Heart right ventricle (tissue), 16 donors: Measurements from ENCODE around the gene TMEM255B. TPM values are rescaled to one million over a fixed set of nuclear protein-coding genes. Genes with fewer than 3 reads are reported as not detected.
A peak's percentile ranks its signal among the peaks of the same experiment; 100 is the strongest.

ENCODE experiments used
- ATAC-seq, 8 donors: fragments of 200-7000 bp; cut with Tn5 transposase; one replicate each; pipeline ENCODE4 v1.9.1; 2020; ENCODE audit warnings: mild to moderate bottlenecking in 8 of 8, moderate library complexity in 8 of 8, moderate number of reproducible peaks in 1 of 8
- DNase-seq, 2 donors: peaks; one replicate each; pipeline ENCODE4 v3.0.0-alpha.2; 2020
- H3K27ac ChIP-seq, 10 donors: fragments of 200-600 bp; sonication (generic) in 2 of 10; one replicate each; pipeline versions ENCODE4 v1.5.0 to v1.8.0; 2020 to 2022; ENCODE audit warnings: mild to moderate bottlenecking in 3 of 10
- H3K27me3 ChIP-seq, 7 donors: fragments of 200-600 bp; one replicate each; pipeline ENCODE4 v1.8.0; 2021 to 2022; ENCODE audit warnings: mild to moderate bottlenecking in 2 of 7
- H3K36me3 ChIP-seq, 9 donors: fragments of 200-600 bp; sonication (generic) in 1 of 9; one replicate each; pipeline versions ENCODE4 v1.5.0 to v1.8.0; 2020 to 2022; ENCODE audit warnings: mild to moderate bottlenecking in 2 of 9
- H3K4me1 ChIP-seq, 9 donors: fragments of 200-600 bp; sonication (generic) in 1 of 9; one replicate each; pipeline versions ENCODE4 v1.5.0 to v1.8.0; 2020 to 2022; ENCODE audit warnings: mild to moderate bottlenecking in 4 of 9
- H3K4me3 ChIP-seq, 10 donors: fragments of 200-600 bp; sonication (generic) in 2 of 10; one replicate each; pipeline versions ENCODE4 v1.5.0 to v1.8.0; 2020 to 2022; ENCODE audit warnings: mild to moderate bottlenecking in 7 of 10, moderate library complexity in 2 of 10
- H3K9me3 ChIP-seq, 11 donors: fragments of 200-600 bp in 10 of 11; sonication (generic) in 2 of 11; one replicate each; pipeline versions ENCODE4 v1.5.0 to v1.8.0; 2013 to 2022; ENCODE audit warnings: mild to moderate bottlenecking in 2 of 11, control low read depth in 1 of 11, moderate library complexity in 1 of 11
- WGBS, 2 donors: extraction: QIAGEN DNeasy Blood & Tissue Kit; methylation state at CpG; one replicate each; pipeline ENCODE4 v1.1.7; 2013; ENCODE audit warnings: inconsistent platforms in 1 of 2; 5-methylcytosine and 5-hydroxymethylcytosine counted together
- intact Hi-C, 10 donors: fragments of 100-400 bp; cut with DNase I; formaldehyde crosslinking; loops; one replicate each; pipeline versions ENCODE4 v1.11.1 to v1.14.2; 2022
- polyA plus RNA-seq, 2 donors: library from polyadenylated mRNA; stranded (reverse); fragments of 200-250 nt; gene quantifications; one replicate each; pipeline ENCODE4 v1.2.3, GENCODE V29; 2013
- total RNA-seq, 10 donors: library from RNA; stranded (reverse); fragmentation: NEBNext Ultra II Directional in 3 of 10; extraction: Animal tissue kit (Norgen Biotek cat#: 25700) in 3 of 10; gene quantifications; one replicate each; pipeline versions ENCODE4 v1.2.1 to v1.2.4, GENCODE V29; 2021 to 2023
- TF ChIP-seq, protein P1 (sequence below), 9 donors: fragments of 200-600 bp; sonication (generic) in 2 of 9; IDR thresholded peaks; one replicate each; pipeline versions ENCODE4 v1.5.0 to v1.8.0; 2021 to 2022; ENCODE audit warnings: antibody characterized with exemption in 9 of 9, mild to moderate bottlenecking in 5 of 9, moderate library complexity in 1 of 9
- donor health status: Arrhythmogenic right ventricular cardiomyopathy.
- donor health status: ischemic (EF 13 %, LVEDD 7.1; RV severe dilation, severe dysfunction).
- donor health status: healthy with polysubstance abuse.
- donor health status: DM: no; HTN: yes; CAD: no.
- donor health status: DM: no; HTN: no; CAD: no.
- donor health status: ischemic (EF 25% LVEDD 6.9; RV normal size, moderate dysfunction).
- donor health status: ischemic (EF 25% LVEDD 5.7; RV mildly dilated, moderate dysfunction).
- donor health status: healthy.
- donor health status: DM: yes; HTN: yes; CAD: no.
- donor health status: Ischemic cardiomyopathy.
- donor health status: ischemic (EF 35%, LVEDD 5.7; RV mildly dilated, moderate dysfunction).
- donor health status: nonischemic (EF 11% LVEDD 7.7; RV severe dilation, severe dysfunction).
- donor health status: DM: yes; HTN: yes; CAD: no.
- donor health status: PGD.
- donor health status: ischemic (EF 29% LVEDD 5.4; RV normal size, mild dysfunction).
- donor health status: nonischemic (EF 23%, LVEDD 6.1; RV moderate dilation, normal function).

TMEM255B gene
- total and polyA plus RNA-seq, 12 donors = 2.4 to 12.9 (median 6.3) TPM

DNA sequence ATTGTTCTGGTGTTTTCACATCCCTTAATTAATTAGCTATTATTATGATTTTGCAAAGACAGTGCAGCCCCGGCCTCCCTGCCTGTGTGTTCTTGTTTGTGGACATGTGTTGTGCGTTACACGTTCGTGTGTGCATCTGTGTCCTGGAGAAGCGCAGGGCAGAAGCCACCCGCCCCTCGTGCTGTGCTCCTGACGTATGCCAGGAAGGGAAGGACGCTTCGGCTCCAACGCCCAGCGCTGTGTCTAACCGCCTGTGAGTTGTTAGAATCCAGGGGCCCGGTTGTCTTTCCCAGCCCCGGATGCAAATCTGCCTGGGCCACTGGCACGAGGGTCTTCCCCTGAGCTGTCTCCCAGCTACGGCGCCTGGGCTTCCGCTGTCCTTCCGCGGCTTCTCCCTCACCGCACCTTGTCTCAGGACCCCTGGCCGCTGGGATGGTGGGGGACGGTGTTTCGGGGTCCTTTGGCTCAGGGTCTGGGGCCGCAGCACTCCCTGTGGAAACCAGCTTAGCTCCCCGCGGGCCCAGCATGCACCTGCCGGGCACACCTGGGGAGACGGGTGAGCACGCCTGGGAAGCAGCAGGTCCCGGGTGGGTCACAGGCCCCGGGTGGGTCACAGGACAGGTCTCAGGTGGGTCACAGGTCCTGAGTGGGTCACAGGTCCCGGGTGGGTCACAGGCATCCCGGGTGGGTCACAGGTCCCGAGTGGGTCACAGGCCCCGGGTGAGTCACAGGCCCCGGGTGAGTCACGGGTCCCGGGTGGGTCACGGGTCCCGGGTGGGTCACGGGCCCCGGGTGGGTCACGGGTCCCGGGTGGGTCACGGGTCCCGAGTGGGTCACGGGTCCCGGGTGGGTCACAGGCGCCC is 53.4 kb downstream of the TMEM255B start:
- H3K4me3 ChIP-seq = no peak overlapping the region
- TF ChIP-seq, protein P1, sequence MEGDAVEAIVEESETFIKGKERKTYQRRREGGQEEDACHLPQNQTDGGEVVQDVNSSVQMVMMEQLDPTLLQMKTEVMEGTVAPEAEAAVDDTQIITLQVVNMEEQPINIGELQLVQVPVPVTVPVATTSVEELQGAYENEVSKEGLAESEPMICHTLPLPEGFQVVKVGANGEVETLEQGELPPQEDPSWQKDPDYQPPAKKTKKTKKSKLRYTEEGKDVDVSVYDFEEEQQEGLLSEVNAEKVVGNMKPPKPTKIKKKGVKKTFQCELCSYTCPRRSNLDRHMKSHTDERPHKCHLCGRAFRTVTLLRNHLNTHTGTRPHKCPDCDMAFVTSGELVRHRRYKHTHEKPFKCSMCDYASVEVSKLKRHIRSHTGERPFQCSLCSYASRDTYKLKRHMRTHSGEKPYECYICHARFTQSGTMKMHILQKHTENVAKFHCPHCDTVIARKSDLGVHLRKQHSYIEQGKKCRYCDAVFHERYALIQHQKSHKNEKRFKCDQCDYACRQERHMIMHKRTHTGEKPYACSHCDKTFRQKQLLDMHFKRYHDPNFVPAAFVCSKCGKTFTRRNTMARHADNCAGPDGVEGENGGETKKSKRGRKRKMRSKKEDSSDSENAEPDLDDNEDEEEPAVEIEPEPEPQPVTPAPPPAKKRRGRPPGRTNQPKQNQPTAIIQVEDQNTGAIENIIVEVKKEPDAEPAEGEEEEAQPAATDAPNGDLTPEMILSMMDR (IDR thresholded peaks at IDR 0.05) = no peak
- no peak overlapping the region for H3K27ac ChIP-seq
- H3K4me1 ChIP-seq = peaks cover 8 to 33% (median 19%) of the 10 kb centered on the region in 9 donors
- peaks cover 0 to 10% (median 0%) of the 10 kb centered on the region in 9 donors for H3K36me3 ChIP-seq
- ATAC-seq = no peak
- intact Hi-C loops = loop anchor here in 1 of 10 donors (5.0 kb wide), 1 partner anchor 415 kb away; no protein-coding TSS in a partner anchor
- H3K9me3 ChIP-seq = peaks cover 0 to 20% (median 3%) of the 10 kb centered on the region in 11 donors
- H3K27me3 ChIP-seq = no peaks in the 10 kb centered on the region
- 90 to 92% methylated on average over 51 of the region's 51 CpGs for WGBS, 2 donors
- no peak for DNase-seq

DNA sequence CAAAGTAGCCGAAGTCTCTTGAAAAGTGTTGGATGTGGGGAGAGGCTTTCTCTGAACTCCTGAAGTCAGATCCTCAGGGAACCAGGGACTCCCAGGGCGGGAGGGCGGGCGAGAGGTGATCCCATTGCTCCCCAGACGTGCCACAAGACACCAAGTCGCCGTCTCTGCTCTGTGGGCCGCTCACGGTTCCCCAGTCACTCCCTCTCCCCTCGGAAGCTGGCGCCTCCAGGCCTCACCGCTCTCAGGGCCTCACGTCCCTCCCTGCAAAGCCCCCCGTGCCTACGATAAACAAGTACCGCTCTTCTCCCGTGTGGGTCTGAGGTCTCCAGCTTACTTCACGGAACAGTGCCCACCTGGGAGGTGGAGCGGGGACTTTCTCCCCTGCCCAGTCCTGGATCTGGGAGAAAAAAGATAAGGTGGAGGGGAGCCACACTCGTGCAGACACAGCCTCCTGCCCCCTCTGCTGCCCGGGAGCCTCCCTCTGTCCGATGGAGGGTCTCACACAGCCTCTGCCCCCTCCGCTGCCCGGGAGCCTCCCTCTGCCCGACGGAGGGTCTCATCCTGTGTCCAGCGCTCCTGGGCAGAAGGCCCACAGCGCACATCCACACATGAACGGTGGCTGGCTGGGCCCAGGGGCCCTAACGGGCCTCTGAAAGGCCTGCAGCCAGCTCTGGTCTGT is 54.2 kb downstream of the TMEM255B start:
- peaks cover 0 to 15% (median 3%) of the 10 kb centered on the region in 11 donors for H3K9me3 ChIP-seq
- H3K36me3 ChIP-seq = peaks cover 0 to 10% (median 0%) of the 10 kb centered on the region in 9 donors
- ATAC-seq (no peak), DNase-seq (no peak)
- intact Hi-C loops = loop anchor here in 1 of 10 donors (5.0 kb wide), 1 partner anchor 414 kb away; no protein-coding TSS in a partner anchor
- H3K4me3 ChIP-seq = no peak overlapping the region
- TF ChIP-seq, protein P1 (IDR thresholded peaks at IDR 0.05) = no peak
- H3K27ac ChIP-seq = peak overlapping the region in 2 of 10 donors; percentile 43 to 58
- WGBS, 2 donors = 82 to 87% methylated on average over 30 of the region's 30 CpGs
- H3K27me3 ChIP-seq = no peaks in the 10 kb centered on the region
- H3K4me1 ChIP-seq = peaks cover 14 to 41% (median 21%) of the 10 kb centered on the region in 9 donors

DNA sequence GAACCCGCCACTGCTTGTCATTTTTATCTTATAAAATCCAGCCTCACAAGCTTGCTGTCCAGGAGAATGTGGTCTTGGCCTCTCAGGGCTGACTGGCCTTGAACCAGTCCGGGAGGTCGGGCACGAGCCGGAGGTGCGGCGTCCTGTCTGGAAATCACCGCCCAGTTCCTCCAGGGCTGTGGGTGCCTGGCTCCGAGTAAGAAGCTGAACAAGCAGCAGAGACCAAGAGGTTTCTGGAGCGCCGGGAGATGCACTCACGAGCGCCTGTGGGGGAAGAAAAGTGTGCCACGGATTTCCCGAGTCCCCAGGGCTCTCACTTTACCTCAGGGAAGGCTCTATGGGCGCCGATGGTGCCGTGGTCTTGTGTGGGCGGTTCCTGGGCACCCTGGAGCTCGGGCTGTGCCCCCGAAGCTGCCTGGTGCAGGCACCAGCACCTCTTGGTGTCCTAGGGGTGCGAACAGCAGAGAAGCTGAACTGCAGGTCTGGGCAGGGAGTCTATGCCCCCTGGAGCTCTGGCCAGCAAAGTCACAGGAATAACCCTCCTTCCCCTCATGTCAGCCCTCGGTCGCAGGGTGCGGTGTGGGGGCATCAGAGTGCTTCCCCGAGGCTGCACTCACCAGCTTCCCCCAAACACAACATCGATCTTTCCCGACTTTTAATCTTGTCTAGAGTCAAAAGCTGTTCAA is 54.9 kb downstream of the TMEM255B start:
- Histone ChIP-seq H3K4me1 (peaks cover 20 to 48% (median 28%) of the 10 kb centered on the region in 9 donors), H3K36me3 (peaks cover 0 to 10% (median 0%) of the 10 kb centered on the region in 9 donors), H3K27me3 (no peaks in the 10 kb centered on the region), H3K9me3 (peaks cover 0 to 8% (median 0%) of the 10 kb centered on the region in 11 donors), H3K27ac (peak overlapping the region in 2 of 10 donors; percentile 43 to 58), H3K4me3 (no peak overlapping the region)
- intact Hi-C loops = loop anchor here in 1 of 10 donors (5.0 kb wide), 1 partner anchor 413 kb away; no protein-coding TSS in a partner anchor
- TF ChIP-seq, protein P1 (IDR thresholded peaks at IDR 0.05) = no peak
- no peak for ATAC-seq
- WGBS, 2 donors = 63 to 67% methylated on average over 28 of the region's 28 CpGs
- DNase-seq = no peak

DNA sequence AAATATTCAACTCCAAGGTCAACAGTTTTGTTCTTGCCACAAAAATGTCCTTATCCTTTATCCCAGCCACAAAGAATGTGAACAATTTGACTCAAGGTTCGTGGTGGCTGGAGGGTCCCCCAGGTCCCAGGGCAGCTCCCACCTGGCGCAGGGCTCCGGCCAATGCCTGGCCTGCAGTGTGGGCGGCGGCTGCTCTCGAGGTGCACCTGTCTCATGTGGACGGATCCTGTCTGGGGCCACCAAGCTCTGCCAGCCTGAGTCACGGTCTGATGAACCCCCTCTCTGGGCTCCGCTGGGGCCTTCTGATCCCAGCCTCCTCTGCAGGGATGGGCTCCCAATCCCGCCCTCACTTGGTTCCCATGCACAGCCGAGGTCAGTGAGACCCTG is 55.4 kb downstream of the TMEM255B start:
- Histone ChIP-seq H3K4me1 (peaks cover 25 to 53% (median 33%) of the 10 kb centered on the region in 9 donors), H3K9me3 (peaks cover 0 to 7% (median 0%) of the 10 kb centered on the region in 11 donors), H3K4me3 (no peak overlapping the region), H3K27ac (no peak overlapping the region), H3K36me3 (peaks cover 0 to 10% (median 0%) of the 10 kb centered on the region in 9 donors), H3K27me3 (no peaks in the 10 kb centered on the region)
- intact Hi-C loops = loop anchor here in 1 of 10 donors (5.0 kb wide), 1 partner anchor 413 kb away; no protein-coding TSS in a partner anchor
- no peak for DNase-seq
- 82% methylated on average over 11 of the region's 11 CpGs for WGBS, 2 donors
- ATAC-seq = no peak
- TF ChIP-seq, protein P1 (IDR thresholded peaks at IDR 0.05) = no peak
